Fibroblast of skin of right biceps (primary cell): Measurements from ENCODE around the gene BTNL9.
"Not testable (repeated sequence)": the region's sequence is repeated elsewhere in the genome, so short reads cannot be mapped to it uniquely, and the experiment has no call there.

Experiments
- DNase-seq: peaks from one replicate; pipeline ENCODE4 v3.0.0-alpha.2; 2013

BTNL9 gene

GRCh38 chr5:181043285-181044092 lies 3.4 kb downstream of the BTNL9 start:
- DNase-seq: no peak

GRCh38 chr5:181044093-181044599 lies 4.1 kb downstream of the BTNL9 start:
- DNase-seq: no peak

GRCh38 chr5:181044662-181045305 lies 4.7 kb downstream of the BTNL9 start:
- no peak for DNase-seq

- DNase-seq: no peak
These were observed 5.2 kb downstream of the BTNL9 start for GRCh38 chr5:181045316-181045715.

- DNase-seq: not testable (repeated sequence)
These were observed 5.8 kb downstream of the BTNL9 start for GRCh38 chr5:181045857-181046256.

DNA sequence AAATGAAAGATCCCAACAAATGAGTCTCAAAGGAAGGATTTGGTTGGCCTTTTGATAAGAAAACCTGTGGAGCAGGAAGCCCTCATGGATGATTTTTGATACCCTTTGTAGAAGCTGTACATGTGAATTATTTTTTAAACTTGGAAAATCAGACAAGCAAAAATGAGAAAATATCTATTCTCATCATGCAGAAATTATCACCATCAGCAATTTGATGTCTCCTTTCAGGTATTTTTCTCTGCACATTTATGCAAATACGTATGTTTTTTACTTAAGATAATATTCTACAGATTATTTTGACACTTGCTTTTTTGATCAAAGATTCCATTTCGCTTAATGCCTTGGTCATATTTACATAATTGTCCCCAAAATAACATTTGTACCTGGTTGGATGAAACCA lies 7.2 kb downstream of the BTNL9 start:
- no peak for DNase-seq

DNA sequence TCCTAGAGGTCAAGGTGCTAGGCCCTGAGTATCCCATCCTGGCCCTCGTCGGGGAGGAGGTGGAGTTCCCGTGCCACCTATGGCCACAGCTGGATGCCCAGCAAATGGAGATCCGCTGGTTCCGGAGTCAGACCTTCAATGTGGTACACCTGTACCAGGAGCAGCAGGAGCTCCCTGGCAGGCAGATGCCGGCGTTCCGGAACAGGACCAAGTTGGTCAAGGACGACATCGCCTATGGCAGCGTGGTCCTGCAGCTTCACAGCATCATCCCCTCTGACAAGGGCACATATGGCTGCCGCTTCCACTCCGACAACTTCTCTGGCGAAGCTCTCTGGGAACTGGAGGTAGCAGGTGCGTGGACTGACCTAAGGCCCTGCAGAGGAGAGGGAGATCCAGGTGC lies 7.9 kb downstream of the BTNL9 start:
- DNase-seq: no peak

DNA sequence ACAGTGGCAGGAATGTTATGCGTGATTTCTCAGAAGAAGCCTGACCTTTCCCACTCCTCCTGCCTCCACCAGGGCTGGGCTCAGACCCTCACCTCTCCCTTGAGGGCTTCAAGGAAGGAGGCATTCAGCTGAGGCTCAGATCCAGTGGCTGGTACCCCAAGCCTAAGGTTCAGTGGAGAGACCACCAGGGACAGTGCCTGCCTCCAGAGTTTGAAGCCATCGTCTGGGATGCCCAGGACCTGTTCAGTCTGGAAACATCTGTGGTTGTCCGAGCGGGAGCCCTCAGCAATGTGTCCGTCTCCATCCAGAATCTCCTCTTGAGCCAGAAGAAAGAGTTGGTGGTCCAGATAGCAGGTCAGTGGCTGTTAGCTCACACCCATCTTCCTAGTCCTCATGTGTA lies 9.9 kb downstream of the BTNL9 start:
- DNase-seq: no peak

GRCh38 chr5:181051841-181052671 lies 12.0 kb downstream of the BTNL9 start:
- no peak for DNase-seq

- DNase-seq: peak; percentile 11
These were observed 12.8 kb downstream of the BTNL9 start for GRCh38 chr5:181052672-181053487.

DNA sequence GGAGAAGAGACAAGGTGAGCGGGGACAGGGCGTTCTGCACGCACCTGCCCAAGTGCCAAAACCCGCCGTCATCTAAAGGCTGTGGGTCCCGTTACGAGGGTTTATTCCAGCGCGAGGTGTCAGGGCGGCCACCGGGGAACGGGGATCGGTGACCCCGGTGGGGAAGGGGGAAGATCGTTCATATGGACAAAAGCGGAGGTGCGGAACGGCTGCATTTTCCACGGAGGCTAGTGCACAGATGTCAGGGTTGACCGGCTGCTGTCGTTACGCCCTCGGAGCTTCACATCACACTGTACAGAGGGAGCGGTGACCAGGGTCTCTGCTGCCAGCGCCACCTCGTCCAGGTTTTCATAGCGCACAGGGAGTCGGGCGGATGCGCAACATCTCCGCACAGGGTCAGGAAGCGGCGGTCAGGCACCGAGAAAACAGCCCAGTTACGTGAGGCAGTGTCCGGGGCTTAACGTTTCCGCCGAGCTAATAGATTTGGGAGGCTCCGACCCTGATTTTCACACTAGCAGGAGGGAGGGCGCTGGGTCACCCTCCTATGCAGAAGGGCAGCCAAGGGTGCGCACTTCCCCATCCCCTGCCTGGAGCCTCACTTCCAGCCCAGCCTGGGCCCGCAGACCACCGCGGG lies 13.5 kb downstream of the BTNL9 start:
- no peak for DNase-seq

- no peak for DNase-seq
These were observed 14.1 kb downstream of the BTNL9 start for GRCh38 chr5:181054138-181054537.

DNA sequence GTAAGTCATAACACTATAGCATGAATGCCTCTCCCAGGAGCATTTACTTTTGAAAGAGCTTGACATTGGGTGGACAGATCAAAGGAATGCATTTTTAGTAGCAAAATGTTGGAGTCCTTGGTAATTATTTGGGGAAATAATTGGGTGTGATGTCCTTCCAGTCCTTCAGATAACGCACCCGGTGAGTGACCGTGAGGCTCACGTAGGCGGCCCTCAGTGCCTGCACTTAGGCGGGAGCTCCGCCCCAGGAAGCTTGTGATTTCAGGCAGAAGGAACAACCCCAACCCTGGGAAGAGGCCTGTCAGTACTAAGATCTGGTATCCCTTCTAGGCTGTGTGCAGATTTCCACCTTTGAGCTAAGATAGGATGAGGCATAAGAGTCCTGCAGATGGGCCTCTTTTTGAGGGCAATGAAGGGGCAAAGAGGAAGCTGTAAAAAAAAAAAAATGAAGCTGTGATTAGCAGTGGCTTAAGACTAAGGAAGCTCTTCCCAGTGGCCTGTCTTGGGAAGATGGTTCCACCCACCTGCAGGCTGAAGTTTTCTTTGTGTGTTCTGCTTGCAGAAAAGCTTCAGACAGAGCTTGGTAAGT lies 14.9 kb downstream of the BTNL9 start:
- no peak for DNase-seq

- DNase-seq: no peak
These were observed 16.4 kb downstream of the BTNL9 start for GRCh38 chr5:181056431-181056830.

DNA sequence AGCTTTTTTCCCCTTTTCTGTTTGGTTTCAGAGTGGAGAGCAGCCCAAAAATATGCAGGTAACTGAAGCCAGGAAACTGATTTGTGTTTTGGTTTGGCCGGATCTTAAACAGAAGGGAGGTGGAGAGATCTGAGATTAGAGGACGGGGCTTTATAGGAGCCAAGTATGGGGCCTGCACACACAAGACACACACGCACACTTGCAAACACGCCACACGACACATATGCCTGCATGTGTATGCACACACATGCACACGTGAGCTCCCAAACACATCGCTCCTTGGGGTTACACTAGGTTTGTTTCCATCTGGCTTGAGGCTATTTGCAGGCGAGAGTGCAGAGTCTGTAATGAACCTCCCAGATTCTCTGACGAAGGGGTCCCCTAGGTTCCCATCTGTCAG lies 18.3 kb downstream of the BTNL9 start:
- no peak for DNase-seq

DNA sequence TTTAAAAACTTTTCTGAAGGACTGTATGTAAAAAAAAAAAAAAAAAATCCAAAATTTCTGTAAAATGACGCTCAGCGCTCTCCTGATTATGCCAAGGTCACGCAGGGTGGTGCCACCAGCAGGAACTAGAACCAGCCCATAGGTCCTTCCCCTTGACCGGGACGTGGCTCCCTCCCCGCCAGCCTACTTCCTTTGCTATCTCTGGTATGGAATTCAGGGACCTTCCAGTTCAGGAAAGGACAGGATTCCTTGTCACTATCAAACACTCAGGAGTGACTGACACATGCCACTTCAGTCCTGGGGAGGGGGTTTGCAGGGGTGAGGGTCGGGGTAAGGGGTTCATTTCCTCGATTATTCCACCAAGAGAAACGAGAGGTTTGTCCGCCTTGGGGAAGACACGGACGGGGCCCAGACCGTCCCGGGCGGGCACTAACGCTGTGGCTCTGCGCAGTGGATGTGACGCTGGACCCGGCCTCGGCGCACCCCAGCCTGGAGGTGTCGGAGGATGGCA lies 18.8 kb downstream of the BTNL9 start:
- no peak for DNase-seq

DNA sequence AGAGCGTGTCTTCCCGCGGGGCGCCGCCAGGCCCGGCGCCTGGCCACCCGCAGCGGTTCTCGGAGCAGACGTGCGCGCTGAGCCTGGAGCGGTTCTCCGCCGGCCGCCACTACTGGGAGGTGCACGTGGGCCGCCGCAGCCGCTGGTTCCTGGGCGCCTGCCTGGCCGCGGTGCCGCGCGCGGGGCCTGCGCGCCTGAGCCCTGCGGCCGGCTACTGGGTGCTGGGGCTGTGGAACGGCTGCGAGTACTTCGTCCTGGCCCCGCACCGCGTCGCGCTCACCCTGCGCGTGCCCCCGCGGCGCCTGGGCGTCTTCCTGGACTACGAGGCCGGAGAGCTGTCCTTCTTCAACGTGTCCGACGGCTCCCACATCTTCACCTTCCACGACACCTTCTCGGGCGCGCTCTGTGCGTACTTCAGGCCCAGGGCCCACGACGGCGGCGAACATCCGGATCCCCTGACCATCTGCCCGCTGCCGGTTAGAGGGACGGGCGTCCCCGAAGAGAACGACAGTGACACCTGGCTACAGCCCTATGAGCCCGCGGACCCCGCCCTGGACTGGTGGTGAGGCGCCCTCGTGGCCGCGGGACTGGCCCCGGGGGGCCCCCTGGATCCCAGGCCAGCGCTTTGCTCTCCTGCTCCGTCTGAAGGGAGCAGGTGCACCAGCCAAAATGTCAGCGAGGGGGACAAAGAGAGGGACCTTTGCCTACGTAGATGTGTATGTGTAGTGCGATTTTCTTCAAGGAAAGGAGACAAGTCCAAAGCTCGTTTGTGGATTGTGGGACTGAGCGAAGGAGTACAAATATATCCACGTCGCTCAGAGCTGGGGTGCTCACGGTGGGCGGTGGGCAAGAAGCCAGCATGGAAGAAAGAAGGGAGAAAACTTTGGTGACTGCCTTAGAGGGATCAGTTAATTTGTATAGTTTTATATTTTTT lies 19.5 kb downstream of the BTNL9 start:
- DNase-seq: no peak

- DNase-seq: no peak
These were observed 20.1 kb downstream of the BTNL9 start for GRCh38 chr5:181060231-181060590.

GRCh38 chr5:181060924-181061323 lies 20.9 kb downstream of the BTNL9 start:
- DNase-seq: no peak

DNA sequence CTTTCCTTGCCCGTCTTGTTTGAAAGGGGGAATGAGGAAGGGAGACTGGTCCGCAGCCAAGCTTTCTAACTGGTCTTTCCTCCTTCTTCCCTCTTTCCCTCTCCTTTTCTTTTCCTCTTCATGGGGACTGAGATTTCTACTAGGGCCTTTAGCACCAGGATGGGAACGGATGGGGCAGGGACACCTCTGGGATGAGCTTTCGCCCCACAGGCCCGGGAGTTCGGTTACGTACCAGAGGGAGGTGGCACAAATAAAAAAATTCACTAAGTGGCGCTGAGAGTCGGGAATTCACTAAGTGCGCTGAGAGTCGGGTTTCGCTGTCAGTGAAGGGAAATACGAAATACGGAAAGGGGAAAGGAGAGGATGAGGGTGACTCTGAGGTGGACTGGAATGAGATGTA lies 21.6 kb downstream of the BTNL9 start:
- no peak for DNase-seq
